HG02759 (cell line): Measurements from ENCODE around the gene HOXD4.

Experiments
- ATAC-seq: cut with Tn5 transposase; IDR thresholded peaks from one replicate; pipeline ENCODE4 v1.9.1; 2021; ENCODE audit warnings: mild to moderate bottlenecking, moderate library complexity; ENCODE audit not compliant: unreplicated experiment

HOXD4 gene

DNA sequence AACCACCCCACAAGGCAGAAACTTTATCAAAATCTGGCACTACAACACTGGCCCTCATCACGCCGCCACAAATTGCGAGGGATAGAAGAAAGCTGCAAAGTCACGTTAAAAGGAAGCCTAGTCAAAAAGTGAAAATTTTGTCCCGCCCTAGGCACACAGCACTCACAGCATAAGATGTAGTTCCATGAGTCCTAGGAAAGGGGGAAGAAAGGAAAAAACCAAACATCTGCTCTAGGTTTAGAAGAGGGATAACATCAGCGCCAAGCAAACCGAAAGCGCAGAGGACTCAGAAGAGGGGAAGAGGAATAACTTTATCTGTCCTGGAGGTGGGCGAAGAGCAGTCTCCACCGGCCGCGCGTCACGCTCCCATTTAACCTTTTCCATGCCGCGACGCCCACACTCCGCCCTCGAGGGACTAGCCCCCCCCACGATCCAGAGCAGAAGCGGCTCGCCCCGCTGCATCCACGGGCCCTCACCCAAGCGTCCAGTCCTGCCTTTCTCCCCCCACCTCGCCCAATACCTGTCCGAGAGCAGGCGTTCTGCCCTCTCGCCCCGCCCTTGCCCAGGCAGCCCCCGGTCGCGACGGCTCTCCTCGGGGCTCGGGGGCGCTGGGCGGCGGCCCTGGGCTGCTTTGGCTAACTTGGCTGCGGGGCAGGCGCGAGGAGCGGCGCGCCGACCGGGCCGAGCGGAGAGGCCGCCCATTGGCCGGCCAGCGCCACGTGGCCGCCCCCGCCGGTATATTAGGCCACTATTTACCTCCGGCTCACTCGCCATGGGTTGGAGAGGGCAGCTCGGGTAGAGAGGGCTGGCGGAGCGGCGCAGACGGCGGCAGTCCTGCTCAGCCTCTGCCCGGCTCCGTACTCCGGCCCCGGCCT is 36.8 kb downstream of the HOXD4 start, which contains the start of gene HOXD1:
Gene HOXD1, plus strand, starts transcription at position 770 of the 875 bp plus-strand sequence. CDS start 134 bp downstream, outside the sequence.
- ATAC-seq = peak; percentile 61

DNA sequence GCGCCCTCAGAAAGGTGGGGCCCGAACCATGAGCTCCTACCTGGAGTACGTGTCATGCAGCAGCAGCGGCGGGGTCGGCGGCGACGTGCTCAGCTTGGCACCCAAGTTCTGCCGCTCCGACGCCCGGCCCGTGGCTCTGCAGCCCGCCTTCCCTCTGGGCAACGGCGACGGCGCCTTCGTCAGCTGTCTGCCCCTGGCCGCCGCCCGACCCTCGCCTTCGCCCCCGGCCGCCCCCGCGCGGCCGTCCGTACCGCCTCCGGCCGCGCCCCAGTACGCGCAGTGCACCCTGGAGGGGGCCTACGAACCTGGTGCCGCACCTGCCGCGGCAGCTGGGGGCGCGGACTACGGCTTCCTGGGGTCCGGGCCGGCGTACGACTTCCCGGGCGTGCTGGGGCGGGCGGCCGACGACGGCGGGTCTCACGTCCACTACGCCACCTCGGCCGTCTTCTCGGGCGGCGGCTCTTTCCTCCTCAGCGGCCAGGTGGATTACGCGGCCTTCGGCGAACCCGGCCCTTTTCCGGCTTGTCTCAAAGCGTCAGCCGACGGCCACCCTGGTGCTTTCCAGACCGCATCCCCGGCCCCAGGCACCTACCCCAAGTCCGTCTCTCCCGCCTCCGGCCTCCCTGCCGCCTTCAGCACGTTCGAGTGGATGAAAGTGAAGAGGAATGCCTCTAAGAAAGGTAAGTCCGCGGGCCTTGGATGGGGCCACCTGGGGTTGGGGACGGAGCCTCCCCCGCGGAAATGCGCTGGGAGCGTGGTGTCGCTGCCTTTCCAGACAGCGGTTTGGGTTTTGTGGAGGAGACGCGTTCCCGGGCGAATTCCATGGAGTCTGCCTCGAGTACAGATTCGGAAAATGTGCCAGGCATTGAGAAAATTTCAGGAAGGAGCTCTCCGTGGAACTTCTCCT is 37.7 kb downstream of the HOXD4 start:
- peak; percentile 22 for ATAC-seq

- ATAC-seq = no peak
Measured at GRCh38 chr2:176189681-176190641, 38.6 kb downstream of the HOXD4 start.

- no peak for ATAC-seq
Measured at GRCh38 chr2:176192351-176192750, 41.0 kb downstream of the HOXD4 start.

- ATAC-seq = no peak
Measured at GRCh38 chr2:176193048-176193447, 41.7 kb downstream of the HOXD4 start.

GRCh38 chr2:176199902-176200301 is 48.6 kb downstream of the HOXD4 start:
- no peak for ATAC-seq

- ATAC-seq = no peak
Measured at GRCh38 chr2:176200971-176201370, 49.6 kb downstream of the HOXD4 start.

DNA sequence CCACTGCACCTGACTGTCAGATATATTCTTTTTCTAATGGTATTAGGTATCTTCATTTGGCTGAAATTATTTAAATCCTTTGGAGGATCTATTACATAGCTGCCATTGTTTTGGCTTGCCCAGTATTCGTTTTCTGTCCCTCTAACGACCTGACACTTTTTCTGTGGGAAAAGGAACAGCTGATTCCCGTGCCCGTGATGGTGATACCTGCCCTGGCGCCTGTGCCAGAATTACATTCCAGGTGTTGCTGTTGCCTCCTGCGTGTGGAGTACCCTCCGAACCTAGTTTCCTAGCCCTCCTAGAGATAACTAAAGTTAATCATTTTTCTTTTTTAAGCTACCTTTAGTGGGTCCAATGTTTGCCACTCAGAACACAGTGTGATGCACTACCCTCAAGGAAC is 51.1 kb downstream of the HOXD4 start:
- ATAC-seq = no peak
